ENCODE data around the gene PTPRK. TPM values are rescaled to one million over a fixed set of nuclear protein-coding genes. Genes with fewer than 3 reads are reported as not detected.

PTPRK gene
- total and polyA plus RNA-seq, 9 of the 15 experiments (the other 6 are each of a cell fraction or from before 2014, with no cell fraction given): 0.04 to 0.51 TPM; not detected in 7

DNA sequence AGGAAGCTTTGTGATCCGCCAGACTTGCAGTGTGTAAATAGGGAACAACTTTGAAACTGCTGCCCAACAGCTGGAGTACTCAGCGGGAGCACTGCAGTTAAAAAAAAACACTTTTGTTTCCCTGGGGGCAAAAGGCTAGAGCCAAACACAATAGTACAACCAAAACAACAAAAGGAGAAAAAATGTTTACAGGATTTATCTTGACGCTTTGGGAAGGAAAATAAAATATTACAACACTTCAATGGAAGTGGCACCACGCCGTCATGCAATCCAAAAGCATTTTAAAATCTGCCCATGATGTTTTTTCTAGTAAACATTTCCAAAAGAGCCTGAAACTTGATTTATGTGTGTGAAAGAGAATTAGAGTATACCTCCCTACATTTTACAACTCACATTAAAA is 26.0 kb downstream of the PTPRK start:
- in situ Hi-C loops (cut with MboI) (no loop called here), intact Hi-C loops (cut with micrococcal nuclease) (no loop called here)
- Histone ChIP-seq H3K4me1 (replicated peaks in 1 of 2; ENCODE audit: control insufficient read depth in 2 of 2, insufficient read depth in 2 of 2, low read length in 2 of 2) (no peaks in the 10 kb centered on the region), H3K4me2 (ENCODE audit: insufficient read depth, low read length) (no peak overlapping the region), H3K27ac (ENCODE audit: extremely low read depth, low read depth, low read length) (no peak overlapping the region), H3K27me3 (ENCODE audit: control insufficient read depth in 2 of 2, insufficient read depth in 2 of 2, low read length in 2 of 2) (no peaks in the 10 kb centered on the region), H2AFZ (ENCODE audit: low read depth, low read length) (no peak overlapping the region), H3K4me3 (no peak overlapping the region), H3K9me3 (replicated peaks; ENCODE audit: control insufficient read depth, insufficient read depth, low read depth, low read length) (no peaks in the 10 kb centered on the region), H3K79me2 (ENCODE audit: control insufficient read depth, insufficient read depth, low read length) (no peaks in the 10 kb centered on the region), H3K36me3 (ENCODE audit: control insufficient read depth, insufficient read depth, low read length) (no peaks in the 10 kb centered on the region), H4K20me1 (replicated peaks; ENCODE audit: control insufficient read depth, insufficient read depth, low read length) (no peaks in the 10 kb centered on the region), H3K9me1 (ENCODE audit: control insufficient read depth, insufficient read depth, low read length) (no peaks in the 10 kb centered on the region), H3K9ac (ENCODE audit: insufficient read depth in 1 of 2, low read depth in 2 of 2, low read length in 2 of 2) (no peak overlapping the region)
- no TSS peak for BruUV-seq (replicated peaks)
- FAIRE-seq: no peak
- no peak for ATAC-seq
- CTCF ChIA-PET (ENCODE audit: low intra/inter-chr PET ratio): no interaction called here
- WGBS (ENCODE audit: insufficient coverage, low coverage, missing lambda C conversion rate): 0% methylated on average over 4 of the region's 5 CpGs
- POLR2A ChIA-PET: no interaction called here
- DNase-seq (ENCODE audit: extremely low read depth in 1 of 4, low spot score in 3 of 4): no peak
- TF ChIP-seq, protein P1, sequence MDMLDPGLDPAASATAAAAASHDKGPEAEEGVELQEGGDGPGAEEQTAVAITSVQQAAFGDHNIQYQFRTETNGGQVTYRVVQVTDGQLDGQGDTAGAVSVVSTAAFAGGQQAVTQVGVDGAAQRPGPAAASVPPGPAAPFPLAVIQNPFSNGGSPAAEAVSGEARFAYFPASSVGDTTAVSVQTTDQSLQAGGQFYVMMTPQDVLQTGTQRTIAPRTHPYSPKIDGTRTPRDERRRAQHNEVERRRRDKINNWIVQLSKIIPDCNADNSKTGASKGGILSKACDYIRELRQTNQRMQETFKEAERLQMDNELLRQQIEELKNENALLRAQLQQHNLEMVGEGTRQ (CRISPR knock-in tag; IDR thresholded peaks at IDR 0.05): no peak
- no peak for TF ChIP-seq ZNF121 (CRISPR knock-in tag; conservative IDR thresholded peaks at IDR 0.05)
- TF ChIP-seq NFXL1 (CRISPR knock-in tag; IDR thresholded peaks at IDR 0.05): no peak
- TF ChIP-seq ZNF23 (CRISPR knock-in tag; IDR thresholded peaks at IDR 0.05): no peak
- no peak for TF ChIP-seq HOXB6 (CRISPR knock-in tag; IDR thresholded peaks at IDR 0.05; ENCODE audit: borderline replicate concordance)
- no peak for TF ChIP-seq HNRNPUL1 (IDR thresholded peaks at IDR 0.05; ENCODE audit: low read length)
- TF ChIP-seq, protein P2, sequence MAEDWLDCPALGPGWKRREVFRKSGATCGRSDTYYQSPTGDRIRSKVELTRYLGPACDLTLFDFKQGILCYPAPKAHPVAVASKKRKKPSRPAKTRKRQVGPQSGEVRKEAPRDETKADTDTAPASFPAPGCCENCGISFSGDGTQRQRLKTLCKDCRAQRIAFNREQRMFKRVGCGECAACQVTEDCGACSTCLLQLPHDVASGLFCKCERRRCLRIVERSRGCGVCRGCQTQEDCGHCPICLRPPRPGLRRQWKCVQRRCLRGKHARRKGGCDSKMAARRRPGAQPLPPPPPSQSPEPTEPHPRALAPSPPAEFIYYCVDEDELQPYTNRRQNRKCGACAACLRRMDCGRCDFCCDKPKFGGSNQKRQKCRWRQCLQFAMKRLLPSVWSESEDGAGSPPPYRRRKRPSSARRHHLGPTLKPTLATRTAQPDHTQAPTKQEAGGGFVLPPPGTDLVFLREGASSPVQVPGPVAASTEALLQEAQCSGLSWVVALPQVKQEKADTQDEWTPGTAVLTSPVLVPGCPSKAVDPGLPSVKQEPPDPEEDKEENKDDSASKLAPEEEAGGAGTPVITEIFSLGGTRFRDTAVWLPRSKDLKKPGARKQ (CRISPR knock-in tag; IDR thresholded peaks at IDR 0.05): no peak
- TF ChIP-seq PRDM10 (IDR thresholded peaks at IDR 0.05; ENCODE audit: partially characterized antibody): no peak
- TF ChIP-seq CCNT2 (IDR thresholded peaks at IDR 0.05; ENCODE audit: borderline replicate concordance, extremely low read depth, insufficient read length, low read depth, low read length): no peak
- TF ChIP-seq SMARCB1 (IDR thresholded peaks at IDR 0.05; ENCODE audit: insufficient read length, low read depth): no peak
- no peak for TF ChIP-seq FOXM1 (IDR thresholded peaks at IDR 0.05; ENCODE audit: low read depth)
- no peak for TF ChIP-seq FOXM1 (CRISPR knock-in tag; IDR thresholded peaks at IDR 0.05; ENCODE audit: low read depth)
- TF ChIP-seq MAFF (IDR thresholded peaks at IDR 0.05; ENCODE audit: low read length): no peak
- TF ChIP-seq RBM17 (IDR thresholded peaks at IDR 0.05; ENCODE audit: borderline replicate concordance, low read depth, low read length): no peak
- TF ChIP-seq, protein P3, sequence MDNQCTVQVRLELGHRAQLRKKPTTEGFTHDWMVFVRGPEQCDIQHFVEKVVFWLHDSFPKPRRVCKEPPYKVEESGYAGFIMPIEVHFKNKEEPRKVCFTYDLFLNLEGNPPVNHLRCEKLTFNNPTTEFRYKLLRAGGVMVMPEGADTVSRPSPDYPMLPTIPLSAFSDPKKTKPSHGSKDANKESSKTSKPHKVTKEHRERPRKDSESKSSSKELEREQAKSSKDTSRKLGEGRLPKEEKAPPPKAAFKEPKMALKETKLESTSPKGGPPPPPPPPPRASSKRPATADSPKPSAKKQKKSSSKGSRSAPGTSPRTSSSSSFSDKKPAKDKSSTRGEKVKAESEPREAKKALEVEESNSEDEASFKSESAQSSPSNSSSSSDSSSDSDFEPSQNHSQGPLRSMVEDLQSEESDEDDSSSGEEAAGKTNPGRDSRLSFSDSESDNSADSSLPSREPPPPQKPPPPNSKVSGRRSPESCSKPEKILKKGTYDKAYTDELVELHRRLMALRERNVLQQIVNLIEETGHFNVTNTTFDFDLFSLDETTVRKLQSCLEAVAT (IDR thresholded peaks at IDR 0.05): no peak
- TF ChIP-seq HNRNPH1 (optimal IDR thresholded peaks at IDR 0.05; ENCODE audit: low read depth, low read length): no peak
- TF ChIP-seq NRF1 (conservative IDR thresholded peaks at IDR 0.05 in 1 of 2, IDR thresholded peaks at IDR 0.05 in 1 of 2): no peak

Data from K562 (cell line).